Fibroblast of skin of right quadriceps (primary cell): ENCODE data around the gene RXRA.

Experiments used
- DNase-seq: peaks from one replicate; pipeline ENCODE4 v3.0.0-alpha.2; 2013

RXRA gene

DNA sequence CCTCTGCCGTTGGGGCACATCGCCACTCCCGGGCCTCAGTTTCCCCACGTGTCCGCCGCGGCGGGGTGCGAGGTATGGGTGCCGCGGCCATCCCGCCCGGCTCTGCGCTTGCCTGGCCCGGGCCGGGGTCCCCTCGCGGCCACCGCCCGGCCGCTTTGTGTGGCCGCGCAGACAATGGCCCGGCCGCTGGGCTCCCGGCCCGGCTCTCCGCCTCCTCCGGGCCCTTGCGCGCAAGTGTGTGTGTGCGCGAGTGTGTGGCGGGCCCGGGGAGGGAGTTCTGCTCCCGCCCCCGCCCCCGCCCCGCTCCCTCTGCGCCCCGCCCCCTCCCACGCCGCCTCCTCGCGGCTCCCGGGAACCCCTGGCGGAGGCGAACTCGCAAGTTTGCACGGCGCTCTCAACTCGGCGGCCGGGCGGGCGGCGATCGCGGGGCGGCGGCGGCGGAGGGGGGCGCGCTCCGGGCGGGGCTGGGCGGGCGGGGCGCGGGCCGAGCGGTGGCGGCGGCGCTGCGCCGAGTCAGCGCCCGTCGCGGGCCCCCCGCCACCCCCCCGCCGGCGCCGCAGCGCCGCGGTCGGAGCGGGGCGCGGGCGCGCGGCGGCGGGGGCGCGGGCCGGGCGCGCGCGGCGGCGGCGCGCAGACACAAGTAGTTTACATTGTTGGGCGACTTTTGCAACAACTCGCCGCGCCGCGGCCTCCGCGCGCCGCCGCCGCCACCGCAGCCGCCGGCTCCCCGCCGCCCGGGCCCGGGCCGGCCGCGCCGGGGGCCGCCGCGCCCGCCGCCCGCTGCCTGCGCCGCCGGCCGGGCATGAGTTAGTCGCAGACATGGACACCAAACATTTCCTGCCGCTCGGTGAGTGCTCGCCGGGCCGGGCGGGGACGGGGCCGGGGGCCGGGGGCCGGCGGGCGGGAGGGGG is at the start of gene RXRA:
Gene RXRA (plus strand): TSS at position 643 of the 911 bp plus-strand sequence. CDS start 177 bp downstream, at position 820.
- peak; percentile 93 for DNase-seq

DNA sequence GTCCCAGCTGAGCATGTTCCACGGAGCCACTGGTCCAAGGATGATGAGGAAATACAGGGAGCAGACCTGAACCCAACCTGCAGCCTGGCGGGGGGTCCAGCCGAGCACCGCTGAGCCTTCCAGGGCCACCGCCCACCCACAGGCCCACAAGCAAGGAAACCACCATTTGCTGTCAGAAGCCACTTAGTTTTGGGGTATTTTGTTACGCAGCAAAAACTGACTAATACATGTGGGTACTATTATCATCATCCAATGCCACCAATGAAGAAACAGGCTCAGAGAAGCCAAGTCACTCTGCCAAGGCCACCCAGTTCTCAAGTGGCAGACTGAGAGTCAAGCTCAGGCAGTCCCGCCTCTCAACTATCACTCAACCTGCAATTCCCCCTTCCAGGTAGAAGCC is 48.0 kb upstream of the RXRA start:
- no peak for DNase-seq

DNA sequence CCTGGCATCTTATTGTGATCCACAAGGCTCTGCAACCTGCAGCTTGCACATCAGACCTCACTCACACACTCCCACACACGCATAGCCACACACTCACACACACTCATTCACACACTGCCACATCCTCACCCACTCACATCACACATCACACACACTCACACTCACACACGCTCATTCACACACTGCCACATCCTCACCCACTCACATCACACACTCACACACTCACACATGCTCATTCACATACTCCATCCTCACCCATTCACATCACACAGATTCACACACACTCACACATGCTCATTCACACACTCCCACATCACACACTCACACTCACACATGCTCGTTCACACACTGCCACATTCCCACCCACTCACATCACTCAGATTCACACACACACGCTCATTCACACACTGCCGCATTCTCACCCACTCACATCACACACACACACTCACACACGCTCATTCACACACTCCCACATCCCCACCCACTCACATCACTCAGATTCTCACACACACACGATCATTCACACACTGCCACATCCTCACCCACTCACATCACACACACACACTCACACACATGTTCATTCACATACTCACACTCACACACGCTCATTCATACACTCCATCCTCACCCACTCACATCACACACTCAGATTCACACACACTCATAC is 47.1 kb upstream of the RXRA start:
- DNase-seq = no peak

DNA sequence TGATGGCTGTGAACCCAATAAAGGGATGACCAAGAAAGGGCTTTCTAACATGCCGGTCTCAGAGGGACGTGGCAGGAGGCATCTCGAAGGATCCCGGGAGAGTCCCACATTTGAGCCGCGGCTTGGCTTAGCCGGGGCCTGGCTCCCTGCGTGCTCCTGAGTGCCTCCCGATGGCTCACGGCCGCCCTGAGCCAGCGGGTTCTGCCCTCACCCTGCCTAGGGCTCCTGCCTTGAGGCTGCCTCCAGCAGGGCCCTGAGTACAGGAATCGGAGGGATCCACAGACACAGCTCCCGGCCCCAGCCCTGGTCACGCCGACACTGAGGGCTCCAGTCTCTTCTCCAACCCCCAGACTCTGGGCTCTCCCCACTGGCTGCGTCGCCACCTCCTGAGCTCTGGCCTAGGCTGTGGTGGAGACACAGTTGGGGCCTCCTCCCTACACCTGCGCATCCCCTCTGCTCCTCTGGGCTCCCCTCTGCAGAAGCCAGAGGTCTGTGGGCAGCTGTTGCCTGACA is 44.1 kb upstream of the RXRA start:
- DNase-seq = no peak

DNA sequence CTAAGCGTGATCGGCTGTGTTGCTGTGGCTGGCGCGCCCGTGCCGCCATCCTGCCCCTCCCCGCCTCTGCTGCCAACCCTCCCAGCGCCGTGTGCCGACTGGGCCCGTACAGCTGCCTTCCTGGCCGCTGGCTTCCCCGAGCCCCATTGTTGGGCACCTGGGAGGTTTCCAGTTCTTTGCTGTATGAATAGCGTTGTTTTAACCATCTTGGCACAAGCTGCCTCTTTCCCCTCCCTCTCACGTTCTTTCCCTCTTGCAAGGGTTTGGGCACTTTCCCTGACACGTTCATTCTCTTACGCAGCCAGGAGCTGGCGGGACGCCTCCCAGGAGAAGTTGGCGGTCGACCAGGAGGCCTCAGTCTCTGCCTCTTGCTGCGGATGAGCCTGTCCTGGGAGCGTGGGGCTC is 43.1 kb upstream of the RXRA start:
- DNase-seq = peak; percentile 67

DNA sequence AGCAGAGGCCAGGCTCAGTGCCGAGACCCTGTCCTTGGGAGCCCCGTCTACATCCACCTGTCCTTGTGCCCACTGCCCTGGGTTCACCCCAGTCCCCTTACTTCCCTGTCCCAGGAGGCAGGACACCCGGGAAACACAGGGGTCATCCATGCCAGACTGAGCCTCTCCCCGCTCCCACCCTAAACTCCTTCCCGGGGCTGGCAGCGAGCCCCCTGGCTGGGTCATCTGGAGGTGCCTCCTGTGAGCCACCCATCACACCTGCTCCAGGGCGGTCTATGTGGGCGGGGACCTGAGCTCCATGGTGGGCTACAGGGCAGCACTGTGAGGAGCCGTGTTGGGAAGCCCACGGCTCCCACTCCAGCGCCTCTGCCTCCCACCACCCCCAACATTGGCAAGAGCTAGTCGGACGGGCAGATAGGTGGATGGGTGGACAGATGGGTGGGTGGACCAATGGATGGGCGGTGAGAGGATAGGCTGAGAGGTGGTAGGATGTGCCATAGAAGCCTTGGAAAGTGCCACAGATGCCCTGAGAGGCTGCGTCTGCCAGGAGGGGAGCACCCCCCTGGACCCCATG is 42.5 kb upstream of the RXRA start:
- no peak for DNase-seq

DNA sequence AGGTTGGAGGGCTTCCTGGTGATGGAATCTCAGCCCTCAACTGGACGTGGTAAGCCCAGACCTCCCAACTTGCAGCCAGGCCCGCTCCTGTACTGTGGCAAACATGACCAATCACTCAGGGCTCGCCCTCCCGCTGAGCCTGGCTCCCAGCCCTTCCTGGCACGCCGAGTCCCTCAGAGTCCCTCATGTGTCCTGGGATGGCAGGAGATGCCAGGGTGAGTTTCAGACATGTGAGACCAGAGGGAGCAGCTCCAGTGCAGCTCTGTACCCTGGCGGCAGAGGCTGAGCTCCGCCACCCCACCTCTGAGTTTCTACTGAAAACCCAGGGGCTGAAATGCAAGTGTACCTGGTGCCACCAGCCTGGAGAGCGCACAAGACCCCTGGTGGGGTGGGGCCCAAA is 42.0 kb upstream of the RXRA start:
- DNase-seq = no peak

DNA sequence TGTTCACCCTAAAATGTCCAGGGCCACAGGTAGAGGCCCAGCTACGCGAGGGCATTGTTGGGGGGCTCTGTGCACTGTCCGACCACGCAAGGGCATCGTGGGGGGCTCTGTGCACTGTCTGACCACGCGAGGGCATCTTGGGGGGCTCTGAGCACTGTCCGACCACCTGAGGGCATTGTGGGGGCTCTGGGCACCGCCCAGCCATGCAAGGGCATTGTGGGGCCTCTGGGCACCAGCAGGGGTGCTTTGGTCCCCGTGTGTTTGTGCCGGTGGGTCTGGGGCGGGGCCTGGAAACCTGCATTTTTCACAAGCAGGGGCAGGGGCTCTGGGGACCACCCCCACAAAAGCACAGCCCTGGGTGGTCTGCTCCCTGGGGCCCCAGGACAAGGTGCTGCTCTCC is 41.5 kb upstream of the RXRA start:
- no peak for DNase-seq

DNA sequence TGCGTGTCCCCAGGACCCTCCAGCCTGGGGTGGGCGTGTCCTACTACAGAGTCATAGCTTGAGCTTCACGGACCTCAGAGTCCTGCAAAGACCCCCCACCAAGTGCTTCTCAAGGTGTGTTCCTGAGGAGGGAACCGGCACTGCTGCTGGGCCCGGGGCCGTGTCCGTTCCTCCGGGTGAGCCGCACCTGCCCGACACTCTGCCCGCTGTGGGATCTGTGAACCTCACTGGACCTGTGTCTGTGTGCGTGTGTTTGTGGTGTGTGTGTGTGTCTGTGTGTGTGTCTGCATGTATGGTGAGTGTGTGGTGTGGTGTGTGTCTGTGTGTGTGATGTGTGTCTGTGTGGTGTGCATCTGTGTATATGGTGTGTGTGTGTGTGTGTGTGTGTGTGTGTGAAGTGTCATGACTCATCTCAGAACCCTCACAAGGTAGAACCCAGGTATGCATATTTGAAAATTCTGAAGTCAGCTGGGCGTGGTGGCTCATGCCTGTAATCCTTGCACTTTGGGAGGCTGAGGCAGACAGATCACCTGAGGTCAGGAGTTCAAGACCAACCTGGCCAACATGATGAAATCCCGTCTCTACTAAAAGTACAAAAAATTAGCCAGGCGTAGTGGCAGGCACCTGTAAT is 40.9 kb upstream of the RXRA start:
- no peak for DNase-seq

DNA sequence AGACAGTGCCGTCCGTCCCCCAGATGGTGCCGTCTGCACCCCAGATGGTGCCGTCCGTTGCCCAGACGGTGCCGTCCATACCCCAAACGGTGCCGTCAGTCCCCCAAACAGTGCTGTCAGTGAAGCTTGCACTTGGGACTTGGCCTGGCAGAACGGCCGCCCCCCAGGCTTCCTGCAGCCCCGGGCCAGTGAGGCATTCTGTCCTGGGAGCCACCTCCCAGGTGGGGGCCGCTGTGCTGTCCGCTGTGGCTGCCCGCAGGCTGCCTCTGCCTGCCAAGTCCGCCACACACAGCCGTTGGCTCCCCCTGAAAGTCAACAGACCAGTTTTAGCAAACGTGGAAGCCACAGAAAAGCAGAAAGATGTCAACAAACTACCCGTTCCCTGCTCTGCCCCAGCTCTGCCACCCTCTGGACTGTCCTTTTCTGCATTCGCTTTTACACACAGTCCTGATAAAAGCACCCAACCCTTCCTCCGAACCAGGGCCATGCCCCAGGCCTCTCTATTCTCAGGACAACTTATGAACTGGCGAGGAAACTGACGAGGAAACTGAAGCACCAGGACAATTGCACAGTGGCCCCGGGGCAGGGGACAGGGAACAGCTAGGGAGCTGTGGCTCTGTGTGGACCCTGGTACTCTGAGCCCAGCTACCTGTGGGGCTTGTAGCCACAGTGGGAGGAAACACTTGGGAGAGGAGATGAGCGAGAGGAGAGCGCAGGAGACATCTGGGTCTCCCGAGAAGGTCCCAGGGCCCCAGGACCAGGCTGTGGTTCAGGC is 39.6 kb upstream of the RXRA start:
- no peak for DNase-seq

DNA sequence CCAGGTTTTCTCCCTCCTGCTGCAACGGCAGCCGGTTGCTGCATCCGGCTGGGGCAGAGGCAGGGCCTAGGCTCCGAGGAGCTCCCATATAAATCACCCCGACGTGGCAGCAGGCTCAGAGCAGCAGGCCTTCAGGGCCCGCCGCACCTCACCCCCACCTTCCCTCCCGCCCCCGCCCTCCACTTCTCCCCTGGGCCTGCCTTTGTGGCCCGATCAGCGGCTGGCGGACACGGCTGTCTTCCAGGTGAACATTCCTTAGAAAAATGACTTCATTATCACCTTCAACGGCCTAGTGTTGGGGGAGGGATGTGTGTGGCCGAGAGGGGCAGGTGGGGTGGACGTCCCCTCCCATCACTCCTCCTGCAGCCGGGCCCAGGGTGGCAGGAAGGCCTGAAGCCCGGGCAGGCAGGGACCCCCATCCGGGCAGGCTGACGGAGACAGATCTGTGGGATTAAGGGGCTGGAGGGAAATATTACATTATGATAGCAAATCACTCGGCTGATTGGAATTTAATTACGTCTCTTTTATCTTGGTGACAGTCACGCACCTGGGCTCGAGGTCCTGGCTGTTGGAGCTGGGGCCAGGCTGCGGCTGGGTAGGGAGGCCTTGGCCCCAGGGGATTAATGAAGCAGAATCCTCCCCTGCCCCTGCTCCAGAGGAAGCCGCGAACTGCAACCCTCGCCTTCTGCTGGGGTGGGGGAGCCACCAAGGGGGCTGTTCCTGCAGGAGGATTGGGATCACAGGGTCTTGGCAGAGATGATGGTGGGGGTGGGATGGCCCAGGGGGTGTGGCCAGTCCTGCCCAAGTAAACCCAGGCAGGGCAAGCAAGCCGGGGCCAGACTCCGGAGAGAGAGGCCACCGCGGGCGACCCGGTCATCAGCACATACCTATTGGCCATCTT is 38.4 kb upstream of the RXRA start:
- DNase-seq = no peak

DNA sequence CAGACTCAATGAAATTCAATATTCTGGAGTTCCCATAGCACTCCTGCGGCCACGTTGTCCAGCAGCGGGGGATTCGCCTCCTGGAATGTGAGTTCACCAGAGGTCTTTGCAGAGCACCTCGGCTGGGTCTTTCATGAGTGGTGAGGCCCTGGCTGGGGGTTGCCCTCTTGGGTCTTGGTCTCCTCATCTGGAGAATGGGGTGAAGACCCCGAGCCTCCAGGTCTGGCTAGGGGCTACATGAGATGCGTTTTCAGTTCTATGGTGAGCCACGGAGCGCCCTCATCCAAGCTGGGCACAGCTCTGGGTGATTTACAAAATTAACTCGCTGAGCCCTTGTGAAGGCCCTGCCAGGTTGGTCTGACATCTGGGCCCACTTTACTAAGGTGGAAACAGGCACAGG is 37.5 kb upstream of the RXRA start:
- no peak for DNase-seq

DNA sequence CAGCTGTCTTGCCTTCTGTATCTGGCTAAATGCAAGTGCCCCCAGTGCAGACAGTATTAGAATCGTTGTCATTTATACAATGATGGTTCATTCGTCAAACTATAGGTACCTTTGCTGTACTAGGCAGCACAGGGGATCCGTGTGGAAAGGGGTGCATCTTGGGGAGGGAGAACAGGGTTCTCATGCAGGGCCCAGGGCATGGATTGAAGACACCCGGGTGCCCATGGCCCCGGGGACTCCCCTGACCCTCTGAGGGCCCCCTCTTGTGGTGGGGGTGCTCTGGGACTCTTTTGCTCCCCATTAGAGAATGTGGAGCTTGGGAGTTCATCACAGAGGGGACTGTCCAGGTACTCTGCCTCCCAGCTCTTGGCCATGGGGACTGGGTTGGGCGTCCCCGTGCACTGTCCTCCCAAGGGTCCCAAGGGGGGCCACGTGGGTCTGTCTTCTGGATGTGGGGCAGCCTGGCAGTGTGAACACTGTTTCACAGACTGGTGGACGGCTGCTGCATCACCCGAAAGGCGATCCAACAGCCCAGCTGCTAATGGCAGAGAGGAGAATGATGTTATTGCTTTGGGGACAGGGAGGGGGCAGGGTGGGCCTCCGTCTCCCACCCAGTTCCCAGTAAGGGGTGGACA is 36.9 kb upstream of the RXRA start:
- DNase-seq = no peak

DNA sequence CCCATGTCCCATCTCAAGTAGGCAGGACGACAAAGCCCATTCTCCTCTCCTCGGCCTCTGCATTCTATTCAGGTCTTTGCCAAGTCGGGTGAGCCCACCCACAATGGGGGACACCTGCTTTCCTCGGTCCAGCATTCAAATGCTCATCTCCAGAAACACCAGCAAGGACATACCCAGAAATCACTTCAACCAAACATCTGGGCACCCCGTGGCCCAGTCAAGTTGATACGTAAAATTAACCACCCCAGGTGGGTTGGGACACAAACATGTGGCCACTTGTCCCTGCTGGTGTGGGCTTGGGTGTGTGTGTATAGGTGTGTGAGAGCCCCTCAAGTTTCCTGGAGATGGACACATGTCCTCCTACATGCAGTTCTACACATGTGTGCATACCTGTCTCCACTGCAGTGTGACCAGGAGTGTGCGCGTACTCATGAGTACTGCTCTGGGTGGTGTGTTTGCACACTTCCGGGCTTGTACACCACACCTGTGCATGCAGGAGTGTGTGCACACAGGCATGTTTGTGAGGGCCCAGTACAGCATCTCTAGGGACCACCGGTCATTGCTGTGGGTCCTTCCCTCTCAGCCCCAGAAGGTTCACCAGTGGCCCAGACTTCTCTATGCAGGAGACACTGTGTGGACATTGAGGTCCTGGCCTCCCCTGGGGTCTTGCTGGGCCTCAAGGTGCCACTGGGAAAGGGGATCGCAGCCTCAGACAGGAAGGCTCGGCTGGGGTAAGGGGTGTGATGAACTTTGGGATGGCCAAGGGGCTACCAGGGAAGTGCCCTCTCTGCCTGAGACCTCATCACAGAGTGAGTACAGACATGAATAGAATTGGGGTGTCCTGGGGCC is 35.4 kb upstream of the RXRA start:
- DNase-seq = no peak

DNA sequence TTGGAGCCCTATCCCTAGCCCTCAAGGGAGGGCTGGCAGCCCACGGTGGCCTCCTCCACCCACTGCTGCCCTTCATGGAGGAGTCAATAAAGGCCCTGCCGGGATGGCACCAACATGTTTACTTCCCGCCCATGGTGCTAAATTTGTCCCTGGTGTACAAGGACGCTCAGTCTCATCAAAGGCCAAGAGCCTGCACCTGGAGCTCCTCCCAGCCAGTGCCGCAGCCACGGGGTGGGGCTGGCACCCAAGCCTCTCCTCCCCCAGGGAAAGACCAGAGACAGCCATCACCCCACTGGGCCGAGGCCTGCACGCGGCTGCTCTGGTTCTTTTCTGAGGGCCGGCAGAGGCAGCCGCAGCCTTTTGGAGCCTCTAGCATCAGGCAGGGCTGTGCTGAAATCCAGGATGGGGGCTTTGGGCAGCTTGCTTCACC is 34.8 kb upstream of the RXRA start:
- no peak for DNase-seq

DNA sequence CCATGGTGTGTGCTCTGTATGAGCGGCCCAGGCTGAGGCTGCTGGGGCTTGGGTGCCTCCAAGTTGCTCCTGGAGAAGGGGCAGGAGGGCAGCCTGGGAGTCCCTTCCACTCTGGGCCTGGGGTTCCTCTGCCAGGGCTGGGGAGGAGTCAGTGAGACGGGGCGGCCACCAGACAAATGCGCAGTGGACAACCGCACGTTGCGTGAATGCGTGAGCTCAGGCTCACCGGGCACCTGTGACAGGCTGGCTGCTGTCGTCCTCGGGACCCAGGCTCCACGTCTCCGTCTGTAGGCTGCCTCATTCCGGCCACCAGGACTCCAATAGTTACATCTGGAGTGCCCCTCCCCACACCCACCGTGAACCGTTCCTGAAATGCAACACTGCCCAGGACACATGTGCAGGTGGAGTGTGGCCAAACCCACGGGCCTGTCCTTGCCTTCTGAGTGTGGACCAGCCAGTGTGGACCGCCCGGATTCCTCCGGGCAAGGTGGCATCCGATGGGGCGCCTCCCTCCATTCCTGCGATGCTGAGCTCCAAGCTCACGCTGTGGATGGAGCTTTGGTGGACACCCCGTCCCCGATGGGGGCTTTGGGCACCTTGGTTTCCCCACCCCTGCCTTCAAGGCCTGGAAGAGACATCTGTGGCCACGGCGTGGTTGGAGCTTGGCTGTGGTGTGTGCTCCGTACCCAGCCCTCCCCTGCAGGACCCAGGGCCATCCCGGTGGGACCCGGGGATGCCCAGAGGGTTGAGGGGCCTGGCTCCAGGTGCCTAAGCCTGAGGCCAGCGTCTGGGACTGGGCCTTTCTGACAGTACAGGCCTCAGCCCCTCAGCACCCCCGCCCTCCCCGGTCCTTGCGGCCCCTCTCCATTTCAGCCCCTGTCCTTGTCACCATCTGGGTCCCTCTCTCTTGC is 34.0 kb upstream of the RXRA start:
- DNase-seq = no peak

DNA sequence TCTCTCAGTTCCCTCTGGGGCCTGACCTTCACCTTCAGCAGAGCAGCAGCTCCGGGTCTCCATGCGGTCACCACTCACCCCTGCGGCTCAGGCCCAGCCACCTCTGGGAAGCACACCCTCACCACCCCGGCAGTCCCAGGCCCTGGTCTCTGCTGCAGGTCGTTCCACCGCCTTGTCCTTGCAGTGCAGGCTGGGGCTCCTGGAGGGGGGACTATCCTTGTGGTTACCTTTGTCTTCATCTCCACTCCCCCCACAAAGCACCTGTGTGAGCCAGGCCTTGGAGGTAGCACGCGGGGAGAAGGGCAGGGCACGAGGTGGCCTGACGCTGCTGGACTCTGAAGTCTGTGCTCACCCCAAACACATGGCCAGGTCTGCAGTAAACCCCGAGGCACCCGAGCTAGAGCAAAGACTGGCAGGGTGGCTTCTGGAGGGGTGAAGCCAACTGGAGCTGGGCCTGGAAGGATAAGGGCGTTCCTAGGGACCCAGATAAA is 33.2 kb upstream of the RXRA start:
- DNase-seq = no peak

DNA sequence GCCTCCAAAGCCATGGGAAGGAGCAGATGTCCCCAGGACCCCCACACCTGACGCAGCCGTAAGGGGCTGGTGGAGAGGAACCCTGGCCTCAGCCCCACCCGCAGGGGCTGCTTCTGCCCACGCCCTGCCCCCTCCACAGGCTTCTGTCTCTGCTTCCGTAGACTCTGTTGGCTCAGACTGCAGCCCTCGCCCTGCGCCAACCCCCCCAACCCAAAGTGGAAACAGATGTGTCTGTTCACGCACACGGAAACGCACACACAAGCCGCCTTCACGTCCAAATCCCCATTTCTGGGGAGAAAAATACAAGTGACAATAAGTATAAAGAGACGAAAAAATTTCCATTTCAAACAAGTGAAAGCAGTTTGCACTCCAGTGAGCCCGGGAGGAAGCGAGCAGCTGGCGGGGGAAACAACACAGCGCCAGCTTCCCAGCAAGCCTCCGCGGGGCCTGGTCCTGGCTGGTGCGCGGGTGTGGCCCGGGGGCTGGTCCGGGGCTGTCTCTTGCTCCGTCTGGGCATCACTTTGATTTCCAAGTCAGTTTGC is 32.6 kb upstream of the RXRA start:
- DNase-seq = peak; percentile 48
